Measurements from ENCODE around the gene FAAH.

GRCh38 chr1:46345281-46345680 lies 48.8 kb upstream of the FAAH start:
- TF ChIP-seq EZH2 (IDR thresholded peaks at IDR 0.05) (no peak), POLR2AphosphoS5 (IDR thresholded peaks at IDR 0.05; ENCODE audit: borderline replicate concordance, low read depth, low read length) (no peak), FOXP2 (optimal IDR thresholded peaks at IDR 0.05; ENCODE audit: control extremely low read depth, extremely low read length, insufficient read depth) (no peak)

Measured in SK-N-MC (cell line).